Measurements from ENCODE around the gene USP14. TPM values are rescaled to one million over a fixed set of nuclear protein-coding genes. Genes with fewer than 3 reads are reported as not detected.

USP14 gene
- total RNA-seq, 1 experiment from 2014 or later = 56.1 TPM

DNA sequence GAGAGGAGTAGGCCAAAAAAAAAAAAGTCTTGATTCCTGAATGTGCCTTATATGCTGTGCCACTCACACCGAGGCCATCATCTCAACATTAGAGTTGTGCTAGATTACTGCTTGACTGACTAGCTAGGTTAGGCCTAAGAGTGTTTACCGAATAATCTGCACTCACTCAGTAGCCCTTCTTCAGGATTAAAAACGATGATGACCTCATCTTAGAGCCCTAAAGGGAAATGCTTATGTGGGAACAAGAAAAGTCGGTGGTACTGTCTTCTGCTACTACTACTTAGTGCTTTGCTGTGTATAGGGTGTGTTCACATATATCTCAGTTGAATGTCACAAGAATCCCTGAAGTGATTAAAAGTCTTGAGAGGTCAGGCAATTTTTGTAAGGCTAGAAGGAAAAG lies 55.1 kb downstream of the USP14 start:
- H4K20me1 ChIP-seq (ENCODE audit: insufficient read depth) = no peaks in the 10 kb centered on the region
- TF ChIP-seq YY1 (IDR thresholded peaks at IDR 0.05; ENCODE audit: extremely low read depth, insufficient replicate concordance, low read depth, low read length) (no peak), SIN3A (IDR thresholded peaks at IDR 0.05; ENCODE audit: low read depth) (no peak), MAX (IDR thresholded peaks at IDR 0.05) (no peak)
- TF ChIP-seq, protein P1, sequence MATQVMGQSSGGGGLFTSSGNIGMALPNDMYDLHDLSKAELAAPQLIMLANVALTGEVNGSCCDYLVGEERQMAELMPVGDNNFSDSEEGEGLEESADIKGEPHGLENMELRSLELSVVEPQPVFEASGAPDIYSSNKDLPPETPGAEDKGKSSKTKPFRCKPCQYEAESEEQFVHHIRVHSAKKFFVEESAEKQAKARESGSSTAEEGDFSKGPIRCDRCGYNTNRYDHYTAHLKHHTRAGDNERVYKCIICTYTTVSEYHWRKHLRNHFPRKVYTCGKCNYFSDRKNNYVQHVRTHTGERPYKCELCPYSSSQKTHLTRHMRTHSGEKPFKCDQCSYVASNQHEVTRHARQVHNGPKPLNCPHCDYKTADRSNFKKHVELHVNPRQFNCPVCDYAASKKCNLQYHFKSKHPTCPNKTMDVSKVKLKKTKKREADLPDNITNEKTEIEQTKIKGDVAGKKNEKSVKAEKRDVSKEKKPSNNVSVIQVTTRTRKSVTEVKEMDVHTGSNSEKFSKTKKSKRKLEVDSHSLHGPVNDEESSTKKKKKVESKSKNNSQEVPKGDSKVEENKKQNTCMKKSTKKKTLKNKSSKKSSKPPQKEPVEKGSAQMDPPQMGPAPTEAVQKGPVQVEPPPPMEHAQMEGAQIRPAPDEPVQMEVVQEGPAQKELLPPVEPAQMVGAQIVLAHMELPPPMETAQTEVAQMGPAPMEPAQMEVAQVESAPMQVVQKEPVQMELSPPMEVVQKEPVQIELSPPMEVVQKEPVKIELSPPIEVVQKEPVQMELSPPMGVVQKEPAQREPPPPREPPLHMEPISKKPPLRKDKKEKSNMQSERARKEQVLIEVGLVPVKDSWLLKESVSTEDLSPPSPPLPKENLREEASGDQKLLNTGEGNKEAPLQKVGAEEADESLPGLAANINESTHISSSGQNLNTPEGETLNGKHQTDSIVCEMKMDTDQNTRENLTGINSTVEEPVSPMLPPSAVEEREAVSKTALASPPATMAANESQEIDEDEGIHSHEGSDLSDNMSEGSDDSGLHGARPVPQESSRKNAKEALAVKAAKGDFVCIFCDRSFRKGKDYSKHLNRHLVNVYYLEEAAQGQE (IDR thresholded peaks at IDR 0.05; ENCODE audit: low read depth) = no peak
- no peak overlapping the region for H3K27ac ChIP-seq (ENCODE audit: low read depth, low read length)
- ChIA-PET RAD21 (ENCODE audit: low non-redundant PET in 1 of 2, low total read pairs in 2 of 2, uncharacterized antibody in 2 of 2, unreplicated experiment in 2 of 2) (no interaction called here), CTCF (no interaction called here), POLR2A (no interaction called here)
- BruUV-seq (replicated peaks) = no TSS peak
- H3K36me3 ChIP-seq (ENCODE audit: control insufficient read depth in 1 of 2, insufficient read depth in 2 of 2, low read length in 2 of 2) = peaks cover 14 to 31% of the 10 kb centered on the region in 2 experiments
- H3K4me3 ChIP-seq (replicated peaks in 1 of 2; ENCODE audit: low read depth in 1 of 2, low read length in 2 of 2) = no peak overlapping the region
- H3K9me2 ChIP-seq (ENCODE audit: insufficient read depth) = no peaks in the 10 kb centered on the region
- intact Hi-C loops (cut with micrococcal nuclease) = no loop called here
- H3K4me2 ChIP-seq (ENCODE audit: low read length) = no peak overlapping the region
- DNase-seq (ENCODE audit: low read depth, low spot score) (no peak), ATAC-seq (no peak)
- peaks cover 6% of the 10 kb centered on the region; the same call in 1 of the 2 replicates for H3K79me2 ChIP-seq (ENCODE audit: insufficient read depth, low read length)
- H2AFZ ChIP-seq (ENCODE audit: low read depth, low read length, poor library complexity, severe bottlenecking) = no peak overlapping the region
- H3K4me1 ChIP-seq (ENCODE audit: control insufficient read depth in 1 of 2, insufficient read depth in 2 of 2, low read length in 2 of 2) = no peaks in the 10 kb centered on the region
- H3K27me3 ChIP-seq (ENCODE audit: insufficient read depth, low read length) = no peaks in the 10 kb centered on the region
- H3K9me3 ChIP-seq (ENCODE audit: control insufficient read depth in 1 of 2, insufficient read depth in 1 of 2, low read depth in 1 of 2, low read length in 2 of 2) = no peaks in the 10 kb centered on the region
- no peak overlapping the region for H3K9ac ChIP-seq (ENCODE audit: low read length)

DNA sequence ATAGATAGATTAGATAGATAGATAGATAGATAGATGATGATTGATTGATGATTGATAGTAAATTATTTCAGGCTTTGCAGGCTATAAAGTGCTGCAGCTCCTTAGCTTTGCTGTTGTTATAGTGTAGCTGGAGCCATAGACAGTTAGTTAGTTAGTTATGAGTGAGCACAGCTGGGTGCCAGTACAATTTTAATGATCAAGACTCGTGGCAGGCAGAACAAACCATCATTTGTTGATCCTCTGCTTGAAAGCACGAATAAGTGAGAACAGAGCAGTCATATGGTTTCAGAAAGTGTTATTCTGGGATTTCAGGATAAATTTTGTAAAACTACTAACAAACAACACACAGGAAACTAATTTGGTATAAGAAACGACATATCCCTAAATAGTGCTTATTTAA lies 55.6 kb downstream of the USP14 start:
- ATAC-seq = no peak
- TF ChIP-seq SRF (IDR thresholded peaks at IDR 0.05; ENCODE audit: low read depth) (no peak), ZNF274 (IDR thresholded peaks at IDR 0.05; ENCODE audit: low read depth, low read length) (no peak), FOSL1 (IDR thresholded peaks at IDR 0.05; ENCODE audit: low read depth) (no peak)
- TF ChIP-seq, protein P2, sequence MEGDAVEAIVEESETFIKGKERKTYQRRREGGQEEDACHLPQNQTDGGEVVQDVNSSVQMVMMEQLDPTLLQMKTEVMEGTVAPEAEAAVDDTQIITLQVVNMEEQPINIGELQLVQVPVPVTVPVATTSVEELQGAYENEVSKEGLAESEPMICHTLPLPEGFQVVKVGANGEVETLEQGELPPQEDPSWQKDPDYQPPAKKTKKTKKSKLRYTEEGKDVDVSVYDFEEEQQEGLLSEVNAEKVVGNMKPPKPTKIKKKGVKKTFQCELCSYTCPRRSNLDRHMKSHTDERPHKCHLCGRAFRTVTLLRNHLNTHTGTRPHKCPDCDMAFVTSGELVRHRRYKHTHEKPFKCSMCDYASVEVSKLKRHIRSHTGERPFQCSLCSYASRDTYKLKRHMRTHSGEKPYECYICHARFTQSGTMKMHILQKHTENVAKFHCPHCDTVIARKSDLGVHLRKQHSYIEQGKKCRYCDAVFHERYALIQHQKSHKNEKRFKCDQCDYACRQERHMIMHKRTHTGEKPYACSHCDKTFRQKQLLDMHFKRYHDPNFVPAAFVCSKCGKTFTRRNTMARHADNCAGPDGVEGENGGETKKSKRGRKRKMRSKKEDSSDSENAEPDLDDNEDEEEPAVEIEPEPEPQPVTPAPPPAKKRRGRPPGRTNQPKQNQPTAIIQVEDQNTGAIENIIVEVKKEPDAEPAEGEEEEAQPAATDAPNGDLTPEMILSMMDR (IDR thresholded peaks at IDR 0.05 in 2 of 3, conservative IDR thresholded peaks at IDR 0.05 in 1 of 3; ENCODE audit: borderline replicate concordance in 1 of 3, insufficient read depth in 1 of 3, low read depth in 2 of 3, low read length in 2 of 3) = no peak
- Histone ChIP-seq H4K20me1 (ENCODE audit: insufficient read depth) (no peaks in the 10 kb centered on the region), H3K27me3 (ENCODE audit: insufficient read depth, low read length) (no peaks in the 10 kb centered on the region), H3K79me2 (ENCODE audit: insufficient read depth, low read length) (peaks cover 6% of the 10 kb centered on the region; the same call in 1 of the 2 replicates), H3K4me3 (replicated peaks in 1 of 2; ENCODE audit: low read depth in 1 of 2, low read length in 2 of 2) (no peak overlapping the region), H3K9me3 (ENCODE audit: control insufficient read depth in 1 of 2, insufficient read depth in 1 of 2, low read depth in 1 of 2, low read length in 2 of 2) (no peaks in the 10 kb centered on the region), H3K27ac (ENCODE audit: low read depth, low read length) (no peak overlapping the region), H3K9me2 (ENCODE audit: insufficient read depth) (no peaks in the 10 kb centered on the region), H3K9ac (ENCODE audit: low read length) (no peak overlapping the region), H3K4me1 (ENCODE audit: control insufficient read depth in 1 of 2, insufficient read depth in 2 of 2, low read length in 2 of 2) (no peaks in the 10 kb centered on the region), H3K36me3 (ENCODE audit: control insufficient read depth in 1 of 2, insufficient read depth in 2 of 2, low read length in 2 of 2) (peaks cover 14 to 31% of the 10 kb centered on the region in 2 experiments), H2AFZ (ENCODE audit: low read depth, low read length, poor library complexity, severe bottlenecking) (no peak overlapping the region), H3K4me2 (ENCODE audit: low read length) (no peak overlapping the region)
- BruUV-seq (replicated peaks) = no TSS peak
- CTCF ChIA-PET = no interaction called here
- DNase-seq (ENCODE audit: low read depth, low spot score) = no peak
- POLR2A ChIA-PET = no interaction called here
- RAD21 ChIA-PET (ENCODE audit: low non-redundant PET in 1 of 2, low total read pairs in 2 of 2, uncharacterized antibody in 2 of 2, unreplicated experiment in 2 of 2) = no interaction called here
- intact Hi-C loops (cut with micrococcal nuclease) = no loop called here
